Suppressor macrophage (primary cell): ENCODE measurements around the gene TMEM238L.
A peak's percentile ranks its signal among the peaks of the same experiment; 100 is the strongest.

Experiments used
- DNase-seq, 4 experiments: peaks; one replicate each; pipeline ENCODE4 v3.0.0-alpha.2; 2020 to 2022

The TMEM238L gene

GRCh38 chr17:10772425-10773380 is 31.2 kb downstream of the TMEM238L start:
- peak; percentile 78 to 92 (median 84) for DNase-seq

- DNase-seq, result no peak
Observed at GRCh38 chr17:10771148-10771547, 32.8 kb downstream of the TMEM238L start.

GRCh38 chr17:10769840-10770239 is 34.1 kb downstream of the TMEM238L start:
- no peak for DNase-seq

GRCh38 chr17:10768750-10769251 is 35.1 kb downstream of the TMEM238L start:
- DNase-seq, result no peak

GRCh38 chr17:10767232-10767631 is 36.7 kb downstream of the TMEM238L start:
- no peak for DNase-seq

- DNase-seq, result no peak
Observed at GRCh38 chr17:10762037-10762436, 41.9 kb downstream of the TMEM238L start.

- no peak for DNase-seq
Observed at GRCh38 chr17:10761281-10761680, 42.6 kb downstream of the TMEM238L start.

GRCh38 chr17:10758062-10758461 is 45.8 kb downstream of the TMEM238L start:
- DNase-seq, result no peak

GRCh38 chr17:10757647-10758046 is 46.3 kb downstream of the TMEM238L start:
- DNase-seq, result no peak

GRCh38 chr17:10757067-10757466 is 46.8 kb downstream of the TMEM238L start:
- no peak for DNase-seq

GRCh38 chr17:10756619-10757018 is 47.3 kb downstream of the TMEM238L start:
- DNase-seq, result no peak

- DNase-seq, result no peak
Observed at GRCh38 chr17:10756185-10756584, 47.7 kb downstream of the TMEM238L start.

- no peak for DNase-seq
Observed at GRCh38 chr17:10755592-10756127, 48.2 kb downstream of the TMEM238L start.

GRCh38 chr17:10754861-10755591 is 48.9 kb downstream of the TMEM238L start:
- no peak for DNase-seq

GRCh38 chr17:10754109-10754508 is 49.8 kb downstream of the TMEM238L start:
- peak in 3 of 4 experiments; percentile 14 to 57 (median 38) for DNase-seq

- DNase-seq, result no peak
Observed at GRCh38 chr17:10752696-10753095, 51.2 kb downstream of the TMEM238L start.

- DNase-seq, result no peak
Observed at GRCh38 chr17:10751563-10751962, 52.3 kb downstream of the TMEM238L start.

GRCh38 chr17:10750210-10750609 is 53.7 kb downstream of the TMEM238L start:
- DNase-seq, result no peak

- no peak for DNase-seq
Observed at GRCh38 chr17:10748531-10749181, 55.2 kb downstream of the TMEM238L start.

GRCh38 chr17:10745231-10745630 is 58.7 kb downstream of the TMEM238L start:
- DNase-seq, result no peak
